Sigmoid colon (tissue), 4 donors: ENCODE data around the gene KRT85.

Experiments used
- CTCF ChIP-seq, 4 experiments: fragments of 450-650 bp in 3 of 4; fragments of 200-600 bp in 1 of 4; IDR thresholded peaks; one replicate each; pipeline ENCODE4 v1.5.1; 2016 to 2019; ENCODE audit warnings: antibody characterized with exemption in 4 of 4, mild to moderate bottlenecking in 3 of 4, moderate library complexity in 2 of 4
- POLR2A ChIP-seq, 2 donors: fragments of 450-650 bp; IDR thresholded peaks; one replicate each; pipeline ENCODE4 v1.6.1; 2016; ENCODE audit warnings: antibody characterized with exemption in 2 of 2, mild to moderate bottlenecking in 2 of 2, moderate library complexity in 2 of 2
- POLR2AphosphoS5 ChIP-seq, 4 donors: sonication (generic); formaldehyde crosslinking; IDR thresholded peaks; one replicate each; pipeline ENCODE4 v1.6.1; 2017; ENCODE audit warnings: antibody characterized with exemption in 4 of 4

- TF ChIP-seq CTCF (IDR thresholded peaks at IDR 0.05) (no peak), POLR2AphosphoS5 (IDR thresholded peaks at IDR 0.05) (no peak), POLR2A (IDR thresholded peaks at IDR 0.05) (no peak)
These were observed 33.1 kb downstream of the KRT85 start for GRCh38 chr12:52334185-52334584.
